Hepatocyte (in vitro differentiated cells): ENCODE measurements around the gene CBARP.

Source experiments
- CTCF ChIP-seq: fragments of 200-600 bp; sonication (generic); IDR thresholded peaks from 2 replicates; pipeline ENCODE4 v1.5.1; 2016; ENCODE audit warnings: antibody characterized with exemption, mild to moderate bottlenecking; ENCODE audit not compliant: poor library complexity
- EZH2 ChIP-seq: fragments of 200-600 bp; sonication (generic); IDR thresholded peaks from 2 replicates; pipeline ENCODE4 v1.6.1; 2016; ENCODE audit warnings: antibody characterized with exemption, mild to moderate bottlenecking, borderline replicate concordance
- EZH2phosphoT487 ChIP-seq: fragments of 200-600 bp; sonication (generic); IDR thresholded peaks from one replicate; pipeline ENCODE4 v1.6.1; 2018; ENCODE audit warnings: antibody characterized with exemption, mild to moderate bottlenecking, low read depth, moderate library complexity; ENCODE audit not compliant: unreplicated experiment, severe bottlenecking

- TF ChIP-seq EZH2phosphoT487 (no peak), CTCF (no peak), EZH2 (no peak)
These were observed 34.8 kb upstream of the CBARP start for GRCh38 chr19:1272423-1273262.
